Measurements from ENCODE around the gene SH3GL2.

Gene SH3GL2

DNA sequence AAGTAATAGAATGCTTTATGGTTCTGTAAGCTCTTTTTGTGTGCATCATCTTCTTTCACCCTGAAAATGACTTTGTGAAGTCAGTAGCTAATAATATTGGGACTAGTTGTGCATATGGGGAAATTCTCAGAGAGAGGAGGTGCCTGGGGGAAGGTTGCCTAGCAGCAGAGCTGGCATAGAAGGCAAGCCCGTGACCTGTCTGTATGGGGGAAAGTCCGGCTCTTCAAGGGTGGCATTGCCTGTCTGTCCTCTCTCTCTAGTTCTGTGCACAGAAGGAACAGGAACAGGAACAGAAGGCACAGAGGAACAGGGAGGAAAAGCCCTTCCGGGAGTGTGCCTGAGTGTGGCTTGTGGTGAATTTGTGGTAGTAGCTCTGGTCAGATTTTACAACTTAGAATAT is 33.1 kb downstream of the SH3GL2 start:
- DNase-seq, result no peak

DNA sequence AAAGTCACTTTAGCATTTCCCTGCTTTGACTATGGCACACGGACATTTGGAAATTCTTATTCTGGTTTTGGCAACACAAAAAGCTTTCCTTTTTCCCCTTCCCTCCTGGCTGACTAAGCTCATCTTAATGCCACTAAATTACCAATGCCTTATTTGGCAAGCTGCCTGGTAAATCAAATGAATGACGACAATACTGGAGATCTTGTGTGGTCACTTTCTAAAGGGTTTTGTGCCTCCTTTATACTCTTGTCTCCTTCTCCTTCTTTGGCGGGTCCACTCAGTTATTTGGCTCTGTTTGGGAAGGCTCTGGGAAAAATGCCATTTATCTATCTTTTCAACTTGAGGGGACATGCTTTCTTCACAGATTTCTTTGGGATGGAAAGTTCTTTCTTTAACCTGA is 34.9 kb downstream of the SH3GL2 start:
- DNase-seq, result no peak

- DNase-seq, result no peak
Observed at GRCh38 chr9:17614250-17614649, 35.4 kb downstream of the SH3GL2 start.

- DNase-seq, result no peak
Observed at GRCh38 chr9:17614903-17615302, 36.0 kb downstream of the SH3GL2 start.

GRCh38 chr9:17622141-17622540 is 43.3 kb downstream of the SH3GL2 start:
- no peak for DNase-seq

DNA sequence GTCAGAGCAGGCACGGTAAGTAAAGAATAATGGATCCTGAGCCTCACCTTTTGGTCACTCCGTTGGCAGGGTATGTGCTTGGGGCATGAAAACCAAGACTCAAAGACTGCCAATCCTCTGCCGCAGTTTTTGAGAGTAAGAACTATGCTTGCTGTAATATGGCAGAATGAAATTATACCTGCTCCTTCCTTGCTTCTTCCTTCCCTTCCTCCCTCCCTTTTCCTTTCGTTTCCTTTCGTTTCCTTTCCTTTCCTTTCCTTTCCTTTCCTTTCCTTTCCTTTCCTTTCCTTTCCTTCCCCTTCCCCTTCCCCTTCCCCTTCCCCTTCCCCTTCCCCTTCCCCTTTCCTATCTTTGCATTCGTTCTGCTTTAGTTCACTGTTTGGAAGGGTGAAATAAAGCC is 43.9 kb downstream of the SH3GL2 start:
- DNase-seq, result no peak

GRCh38 chr9:17623965-17624364 is 45.1 kb downstream of the SH3GL2 start:
- no peak for DNase-seq

DNA sequence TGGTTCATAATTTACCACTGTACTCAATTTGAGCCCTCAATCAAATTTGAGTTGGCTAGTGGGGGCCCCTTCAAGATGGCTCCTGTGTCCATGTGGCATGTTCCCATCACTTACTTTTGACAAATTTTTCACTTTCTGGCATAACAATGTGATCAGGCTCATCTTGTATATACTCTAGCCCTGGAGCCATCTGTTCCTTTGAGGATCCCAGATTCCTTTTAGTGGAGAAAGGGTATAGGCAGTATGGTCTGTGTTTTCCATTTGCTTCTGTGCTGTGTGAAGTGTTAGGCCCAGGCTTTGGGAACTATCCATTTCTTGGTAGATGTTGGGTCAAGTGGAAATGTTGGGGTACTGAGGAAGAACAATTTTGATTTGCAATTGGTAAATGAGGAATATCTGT is 45.7 kb downstream of the SH3GL2 start:
- DNase-seq, result no peak

DNA sequence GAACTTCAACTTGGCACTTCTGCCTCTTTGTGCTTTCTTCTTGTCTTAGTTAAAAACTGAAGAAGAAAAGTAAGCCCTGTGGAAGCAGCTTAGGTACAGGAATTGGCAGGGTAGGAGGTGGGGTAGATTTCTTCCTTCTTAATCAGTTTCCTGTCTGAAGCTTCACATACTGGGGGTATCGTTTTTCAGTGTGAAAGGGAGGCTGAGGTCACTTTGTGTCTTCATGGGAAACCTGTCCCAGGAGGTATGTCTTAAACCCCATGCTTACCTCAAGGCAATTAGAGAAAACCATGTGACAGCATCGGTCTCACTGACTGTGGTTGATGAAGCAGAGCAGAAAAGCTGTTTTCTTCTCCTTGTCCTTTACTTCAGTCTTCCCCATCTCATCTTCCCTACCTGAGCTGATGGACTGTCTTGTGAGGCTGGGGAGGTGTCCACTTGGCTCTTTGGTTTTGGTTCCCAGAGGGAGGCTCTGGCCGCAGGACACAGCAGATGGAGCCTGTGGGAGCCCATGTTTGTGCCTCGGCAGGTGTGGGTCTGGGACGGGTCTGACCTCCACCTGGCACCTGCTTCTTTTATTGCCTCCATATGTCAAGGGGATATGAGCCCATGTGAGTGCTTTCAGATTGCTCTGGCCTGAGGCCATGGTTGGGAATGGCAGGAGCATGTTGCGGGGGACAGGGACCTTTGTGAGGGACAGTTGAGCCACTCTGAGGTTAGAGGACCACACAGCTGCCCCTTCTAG is 47.0 kb downstream of the SH3GL2 start:
- DNase-seq, result no peak

GRCh38 chr9:17627641-17628040 is 48.8 kb downstream of the SH3GL2 start:
- no peak for DNase-seq

DNA sequence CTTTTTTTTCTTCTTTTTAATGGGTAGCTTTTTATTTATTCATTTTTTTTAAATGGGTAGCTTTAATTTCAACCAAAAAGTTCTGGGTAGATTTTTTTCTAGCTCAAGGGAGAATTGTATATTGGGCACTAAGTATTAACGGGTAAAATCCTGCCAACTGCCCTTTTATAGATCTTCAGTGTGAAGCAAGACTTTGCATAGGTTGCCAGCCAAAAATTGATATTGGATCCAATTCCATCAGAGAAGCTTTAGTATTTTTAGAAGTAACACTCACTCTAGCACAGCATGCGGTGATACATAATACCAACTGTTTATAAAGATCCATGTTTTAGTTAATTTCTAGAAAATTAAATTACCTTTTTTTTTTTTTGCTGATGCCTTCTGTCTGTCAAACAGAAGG is 49.8 kb downstream of the SH3GL2 start:
- no peak for DNase-seq

- DNase-seq, result no peak
Observed at GRCh38 chr9:17630531-17630949, 51.7 kb downstream of the SH3GL2 start.

DNA sequence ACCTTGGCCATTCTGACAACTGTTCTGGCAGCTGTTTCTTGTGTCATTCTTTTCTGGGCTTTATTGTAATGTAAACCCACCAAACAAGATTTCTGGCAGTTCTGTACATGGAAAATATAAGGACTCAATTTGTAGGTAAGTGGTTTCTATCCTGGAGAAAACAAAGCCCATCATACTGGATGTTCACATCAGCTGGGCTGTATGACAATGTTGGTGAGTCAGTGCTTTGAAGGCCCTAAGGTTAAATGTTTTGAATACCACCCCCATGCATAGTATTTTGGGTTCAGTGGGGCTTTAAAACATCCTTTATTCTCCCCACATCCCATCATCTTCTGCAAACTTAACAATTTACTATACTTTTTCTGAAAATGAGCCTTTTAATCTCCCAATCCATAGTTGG is 52.5 kb downstream of the SH3GL2 start:
- DNase-seq, result no peak

DNA sequence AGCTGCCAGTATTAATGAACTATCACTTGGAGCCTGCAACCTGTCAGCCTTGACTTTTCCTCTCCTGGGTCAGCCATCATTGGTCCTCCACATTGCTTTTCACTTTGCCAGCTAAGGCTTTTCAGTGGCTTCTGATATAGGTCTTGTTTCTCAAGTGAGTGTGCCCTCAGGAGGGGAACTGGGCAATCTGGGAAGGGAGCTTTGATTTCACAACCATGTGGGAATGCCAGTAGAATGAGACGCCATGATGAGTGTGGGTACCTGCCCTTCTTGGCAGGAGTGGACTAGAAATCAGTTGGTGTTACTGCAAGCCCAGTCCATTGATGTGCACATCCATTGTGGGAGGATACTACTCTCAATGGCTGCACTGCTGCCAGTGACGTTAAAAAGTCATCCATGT is 54.1 kb downstream of the SH3GL2 start:
- DNase-seq, result no peak

GRCh38 chr9:17635115-17635890 is 56.4 kb downstream of the SH3GL2 start:
- DNase-seq, result no peak

DNA sequence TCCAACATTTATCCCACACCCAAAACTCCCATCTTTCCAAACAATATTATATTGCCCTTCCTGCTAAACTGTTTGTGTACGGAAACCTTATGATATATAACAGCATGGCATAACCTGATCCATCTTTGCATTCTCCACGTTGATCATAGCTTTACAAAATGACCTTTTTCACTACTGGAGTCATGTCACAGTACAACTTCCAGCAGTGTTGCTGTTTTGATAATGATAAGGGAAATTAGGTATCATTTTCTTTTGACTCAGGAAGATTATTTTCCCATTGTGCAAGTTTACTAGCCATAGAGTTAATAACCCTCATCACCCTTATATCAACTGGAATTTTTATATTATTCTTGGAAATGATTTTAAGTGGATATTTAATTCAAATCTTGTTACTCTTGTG is 57.5 kb downstream of the SH3GL2 start:
- DNase-seq, result no peak

DNA sequence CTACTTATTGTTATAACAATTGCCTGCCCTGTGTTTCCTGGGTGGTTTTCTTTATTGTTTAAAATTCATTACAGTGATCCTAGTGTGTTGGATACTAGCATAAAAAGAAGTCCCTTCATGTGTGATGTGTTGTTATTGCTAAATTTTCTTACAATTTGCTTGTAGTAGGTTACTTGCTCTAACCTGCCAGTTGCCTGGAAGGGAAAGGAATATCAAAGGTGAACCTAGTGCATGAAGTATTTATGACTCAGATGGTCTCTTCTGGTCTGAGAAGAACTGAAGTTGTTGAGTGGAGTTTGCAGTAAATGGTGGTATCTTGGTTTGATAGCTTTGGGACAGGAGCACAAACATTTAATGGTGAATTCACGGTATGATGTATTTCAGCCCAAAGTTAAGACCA is 58.0 kb downstream of the SH3GL2 start:
- no peak for DNase-seq

DNA sequence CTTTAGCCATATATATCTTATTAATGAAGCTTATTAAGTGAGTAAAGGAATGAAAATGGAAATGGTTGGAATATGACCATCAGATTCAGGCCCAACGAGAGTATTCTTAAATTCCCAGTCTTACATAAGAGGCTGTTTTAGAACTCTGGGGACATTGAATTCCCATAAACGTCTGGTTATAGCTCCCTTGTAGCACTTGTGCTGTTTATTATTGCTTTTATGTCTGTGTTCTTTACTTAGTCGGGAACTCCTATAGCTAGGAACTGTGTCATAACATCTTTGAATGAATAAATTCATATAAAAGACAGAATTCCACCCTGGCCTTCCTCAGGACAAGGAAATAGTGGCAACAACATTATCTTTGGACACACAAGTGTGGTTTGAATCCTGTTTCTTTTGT is 58.4 kb downstream of the SH3GL2 start:
- DNase-seq, result no peak

DNA sequence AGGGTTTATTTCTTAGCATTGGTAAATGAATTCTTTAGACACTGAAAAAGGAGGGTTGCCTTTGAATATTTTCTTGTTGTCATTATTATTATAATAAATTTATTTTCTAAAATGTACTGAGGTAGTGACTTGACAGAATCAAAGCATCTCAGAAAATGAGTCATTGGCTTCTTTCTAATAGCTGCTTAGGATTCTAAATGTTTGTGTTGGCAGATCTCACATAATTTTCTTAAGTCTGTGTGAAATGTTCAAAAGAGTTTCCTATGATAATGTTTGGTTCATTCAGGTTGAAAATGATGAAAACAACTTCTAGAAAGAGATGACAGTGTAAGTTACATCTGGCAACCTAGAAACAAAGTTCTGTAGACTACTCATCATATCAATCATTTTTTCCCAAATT is 69.7 kb downstream of the SH3GL2 start:
- DNase-seq, result no peak

DNA sequence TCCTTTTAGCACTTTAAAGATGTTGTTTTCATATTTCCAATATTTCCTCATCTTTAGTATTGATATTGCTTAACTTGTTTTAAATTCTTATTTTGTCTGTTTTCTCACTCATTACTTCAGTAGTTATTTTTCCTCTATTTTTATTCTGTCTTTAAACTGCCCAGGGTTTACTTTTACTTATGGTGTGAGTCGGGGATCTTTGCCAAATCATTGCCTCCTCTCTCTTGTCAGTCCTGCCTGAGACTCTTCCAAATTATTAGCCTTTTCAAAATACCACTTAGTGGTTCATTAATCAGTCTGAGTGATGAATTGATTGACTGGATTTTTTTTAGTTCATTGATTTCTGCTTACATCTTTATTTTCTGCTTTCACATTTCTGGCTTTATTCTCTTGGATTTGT is 72.9 kb downstream of the SH3GL2 start:
- no peak for DNase-seq

- DNase-seq, result no peak
Observed at GRCh38 chr9:17653947-17654465, 75.1 kb downstream of the SH3GL2 start.

DNA sequence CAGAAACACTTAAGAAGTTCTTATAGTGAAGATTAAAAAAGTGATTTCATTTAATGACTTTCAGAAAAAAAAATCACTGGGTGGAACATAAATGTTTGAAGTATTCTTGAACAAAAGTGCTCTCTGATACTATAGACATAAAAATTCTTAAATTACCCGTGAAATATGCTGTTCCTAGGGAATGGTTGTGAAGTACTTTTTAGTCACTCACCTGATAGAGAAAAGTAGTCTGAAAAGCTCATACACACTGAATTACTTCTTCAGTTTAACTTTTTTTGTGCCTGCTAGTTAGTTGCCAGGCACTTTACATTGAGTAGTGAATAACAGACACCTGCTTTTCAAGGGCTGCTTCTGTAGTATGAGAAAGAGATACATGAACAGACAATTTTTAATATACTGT is 78.0 kb downstream of the SH3GL2 start:
- DNase-seq, result no peak

- no peak for DNase-seq
Observed at GRCh38 chr9:17658237-17658636, 79.4 kb downstream of the SH3GL2 start.

DNA sequence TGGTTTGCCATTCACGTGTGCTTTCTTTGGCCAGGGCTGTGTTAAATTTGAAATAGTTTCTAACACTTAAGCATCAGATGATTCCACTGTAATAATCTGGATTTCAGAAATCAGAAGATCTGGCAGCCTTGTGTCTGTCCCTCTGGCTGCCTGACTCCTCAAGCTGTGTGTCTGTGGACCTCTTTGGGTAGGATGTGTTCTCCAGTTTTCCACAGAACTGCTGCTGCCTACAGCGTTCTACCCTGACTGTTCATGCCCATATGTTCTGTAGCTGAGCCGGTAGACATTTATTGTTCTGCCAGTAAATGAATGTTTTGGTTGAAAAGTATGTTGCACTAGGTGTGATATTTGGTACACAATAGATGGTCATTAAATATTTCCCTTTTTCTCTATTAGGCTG is 81.3 kb downstream of the SH3GL2 start:
- no peak for DNase-seq
